HG02642 (cell line): ENCODE data around the gene GPR15.
"Not testable (repeated sequence)": the region's sequence is repeated elsewhere in the genome, so short reads cannot be mapped to it uniquely, and the experiment has no call there.

ENCODE experiments used
- ATAC-seq: cut with Tn5 transposase; IDR thresholded peaks from one replicate; pipeline ENCODE4 v1.9.1; 2021; ENCODE audit warnings: mild to moderate bottlenecking; ENCODE audit not compliant: unreplicated experiment, poor library complexity

Gene GPR15

DNA sequence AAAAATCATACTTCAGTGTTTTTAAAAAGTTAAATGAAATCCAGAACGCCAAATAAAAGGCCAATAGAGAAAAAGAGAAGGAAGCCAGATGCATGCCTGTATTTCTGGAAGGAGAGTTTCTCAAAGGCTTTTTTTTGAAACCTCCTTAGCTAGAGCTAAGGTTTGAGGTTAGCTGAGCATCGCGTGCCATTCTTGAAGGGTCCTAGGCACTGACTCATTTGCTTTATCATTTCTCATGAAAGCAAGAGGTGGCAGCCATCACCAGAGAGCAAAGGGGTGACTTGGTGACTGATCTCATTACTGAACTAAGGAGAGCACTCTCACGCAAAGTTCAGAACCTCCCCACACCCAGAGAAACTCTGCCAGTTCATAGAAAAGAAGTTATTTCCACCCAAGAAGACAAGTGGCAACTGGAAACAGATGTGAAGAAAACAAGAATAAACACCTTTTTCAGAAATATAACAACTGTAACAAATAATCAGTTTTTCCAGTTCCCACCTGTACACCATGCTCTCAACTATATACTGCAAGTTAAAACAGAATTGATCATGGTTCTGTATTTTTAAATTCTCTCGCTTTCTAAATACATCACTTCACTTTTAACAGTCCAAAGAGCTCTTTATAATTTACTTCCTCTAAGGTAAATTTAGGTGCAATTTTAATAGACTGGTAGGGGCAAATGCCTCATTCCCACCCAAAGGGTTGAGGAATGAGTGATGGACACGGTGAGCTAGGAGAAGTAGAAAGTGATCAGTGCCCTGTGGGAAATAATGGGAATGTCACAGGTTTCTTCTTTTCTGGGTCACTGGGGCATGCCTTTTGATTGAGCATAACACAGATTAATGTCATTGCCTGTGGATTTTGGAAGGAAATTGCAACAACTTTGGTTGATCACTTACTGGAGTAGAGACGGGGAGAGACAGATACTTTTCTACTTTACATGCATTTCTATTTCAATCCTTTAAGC, 24.7 kb downstream of the GPR15 start:
- peak; percentile 79 for ATAC-seq

DNA sequence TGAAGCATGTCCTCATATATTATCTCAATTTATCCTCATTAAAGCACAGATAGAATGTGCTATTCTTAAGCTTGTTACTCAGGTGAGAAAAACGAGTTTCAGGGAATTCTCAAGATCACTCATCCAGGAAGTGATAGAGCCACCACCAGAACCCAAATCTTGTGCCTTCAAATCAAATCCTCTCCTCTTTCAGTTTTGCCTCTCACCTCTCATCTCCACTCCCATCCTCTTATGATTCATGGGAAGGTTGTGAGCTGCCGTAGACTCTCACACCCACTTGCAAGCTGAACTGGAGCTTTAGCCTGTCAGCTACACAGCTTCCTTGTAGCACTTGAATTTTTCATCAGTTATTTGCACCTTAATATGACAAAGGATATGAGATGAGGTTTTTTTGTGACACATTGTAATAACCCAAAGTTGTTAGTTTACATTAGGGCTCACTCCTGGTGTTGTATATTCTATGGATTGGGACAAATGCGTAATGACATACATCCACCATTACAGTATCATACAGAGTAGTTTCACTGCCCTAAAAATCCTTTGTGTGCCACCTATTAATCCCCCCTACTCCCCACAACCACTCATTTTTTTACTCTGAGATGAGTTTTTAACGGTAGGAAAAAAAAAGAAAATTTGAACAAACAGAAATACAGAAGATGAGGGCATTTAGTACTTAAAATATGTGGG, 25.7 kb downstream of the GPR15 start:
- ATAC-seq = no peak

DNA sequence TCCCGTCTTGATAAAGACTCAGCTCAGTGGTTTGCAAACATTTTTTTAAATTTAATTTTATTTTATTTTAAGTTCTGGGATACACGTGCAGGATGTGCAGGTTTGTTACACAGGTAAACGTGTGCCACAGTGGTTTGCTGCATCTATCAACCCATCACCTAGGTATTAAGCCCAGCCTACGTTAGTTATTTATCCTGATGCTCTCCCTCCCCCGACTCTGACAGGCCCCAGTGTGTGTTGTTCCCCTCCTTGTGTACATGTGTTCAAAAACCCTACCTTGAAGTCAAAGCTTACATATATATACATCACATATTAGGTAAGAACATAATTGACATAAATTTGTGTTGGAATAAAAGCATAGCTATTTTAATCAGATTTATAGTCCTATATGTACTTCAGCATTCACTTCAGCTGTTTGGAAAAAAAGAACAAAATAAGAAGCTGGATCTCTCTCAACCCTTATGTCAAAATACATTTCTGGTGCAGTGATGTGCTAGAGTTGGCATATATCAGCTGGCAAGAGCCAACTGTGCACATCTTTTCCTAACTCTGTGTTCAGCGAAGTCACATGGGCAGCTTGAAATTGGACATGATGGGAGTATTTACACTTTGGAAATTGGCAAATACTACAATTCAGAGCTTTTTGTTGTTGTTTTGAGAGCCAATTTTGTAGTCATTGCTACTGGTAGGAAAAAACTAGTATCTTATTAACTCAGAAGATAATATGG, 26.5 kb downstream of the GPR15 start:
- ATAC-seq = no peak

DNA sequence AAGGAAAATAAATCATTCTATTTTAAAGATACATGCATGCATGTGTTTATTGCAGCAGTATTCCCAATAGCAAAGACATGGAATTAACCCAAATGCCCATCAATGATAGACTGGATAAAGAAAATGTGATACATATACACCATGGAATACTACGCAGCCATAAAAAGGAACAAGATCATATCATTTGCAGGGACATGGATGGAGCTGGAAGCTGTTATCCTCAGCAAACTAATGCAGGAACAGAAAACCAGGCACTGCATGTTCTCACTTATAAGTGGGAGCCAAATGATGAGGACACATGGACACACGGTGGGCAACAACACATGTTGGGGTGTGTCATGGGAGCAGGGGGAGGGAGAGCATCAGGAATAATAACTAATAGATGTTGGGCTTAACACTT, 28.0 kb downstream of the GPR15 start:
- ATAC-seq = not testable (repeated sequence)

DNA sequence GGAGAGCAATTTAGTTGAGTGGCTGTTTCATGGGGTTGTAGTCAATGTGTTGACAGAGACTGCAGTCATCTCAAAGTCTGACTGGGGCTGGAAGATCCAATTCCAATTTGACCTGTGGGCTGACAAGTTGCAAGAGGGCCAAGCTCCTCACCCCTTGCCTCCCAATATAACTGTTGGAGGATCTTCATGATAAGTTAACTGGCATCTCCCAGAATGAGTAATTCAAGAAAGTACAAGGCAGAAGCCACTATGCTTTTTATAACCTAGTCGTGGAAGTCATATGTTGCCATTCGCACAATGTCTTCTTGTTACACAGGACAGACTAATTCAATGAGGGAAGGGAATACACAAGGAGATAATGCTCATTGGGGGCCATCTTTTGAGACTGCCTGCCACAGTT, 29.1 kb downstream of the GPR15 start:
- ATAC-seq = no peak

DNA sequence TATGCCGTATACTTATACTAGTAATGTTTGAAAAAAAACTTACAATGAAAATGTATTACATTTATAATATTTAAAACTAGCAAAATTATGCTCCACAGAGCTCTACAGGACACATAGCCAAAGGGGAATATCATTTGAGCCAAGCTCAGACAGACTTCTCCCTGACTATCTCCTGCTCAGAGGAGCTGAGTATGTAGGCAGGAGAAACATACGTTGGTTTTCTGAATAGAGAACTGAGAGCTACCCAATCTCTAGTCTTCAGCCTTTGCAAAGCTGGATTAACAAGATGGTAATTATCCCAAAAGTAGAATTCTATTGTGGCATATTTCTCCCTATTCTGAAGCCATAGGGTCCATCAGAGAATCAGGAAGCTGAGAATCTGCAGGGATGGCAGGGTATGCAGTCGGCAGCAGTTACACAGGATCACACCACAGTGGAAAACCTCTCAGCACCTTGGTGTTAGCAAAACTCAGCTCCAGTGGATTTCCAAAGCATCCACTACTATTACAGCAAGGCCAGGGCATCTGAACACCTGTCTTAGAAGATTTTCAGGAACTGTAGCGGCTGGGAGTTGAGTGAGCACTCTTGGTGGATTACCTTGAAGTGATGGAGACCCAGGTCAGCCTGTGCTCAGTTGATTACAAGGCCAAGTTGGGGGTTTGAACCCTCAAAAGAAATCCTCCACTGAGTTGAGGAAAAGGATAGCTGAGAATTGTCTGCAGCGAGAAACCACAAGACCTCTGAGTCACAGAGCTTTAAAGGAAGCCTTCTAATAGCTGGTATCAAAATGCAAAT, 30.1 kb downstream of the GPR15 start:
- ATAC-seq = no peak

DNA sequence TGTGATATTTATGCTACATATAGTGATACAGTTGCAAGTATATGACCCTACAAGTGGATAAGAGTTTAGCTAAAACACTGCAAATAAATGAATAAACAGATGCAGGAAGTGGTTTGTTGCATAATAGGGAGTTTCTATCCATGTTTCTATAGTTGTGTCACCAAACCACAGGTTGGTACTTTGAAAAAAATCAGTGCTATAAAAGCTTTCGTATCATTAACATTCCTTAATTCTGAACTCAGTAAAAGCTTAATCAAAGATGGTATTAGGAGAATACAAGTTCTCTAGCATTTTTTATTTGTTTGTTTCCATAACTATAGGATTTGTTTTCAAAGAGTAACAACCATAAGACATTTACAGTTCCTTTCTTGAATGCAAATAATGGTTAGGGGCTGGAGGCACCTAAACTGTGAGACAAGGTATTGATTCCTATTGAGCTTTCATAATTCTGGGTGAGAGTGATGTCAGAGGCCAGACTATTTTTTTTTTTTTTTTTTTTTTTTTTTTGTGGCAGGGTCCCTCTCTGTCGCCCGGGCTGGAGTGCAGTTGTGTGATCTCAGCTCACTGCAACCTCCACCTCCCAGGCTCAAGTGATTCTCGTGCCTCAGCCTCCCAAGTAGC, 32.0 kb downstream of the GPR15 start:
- ATAC-seq = peak; percentile 59

DNA sequence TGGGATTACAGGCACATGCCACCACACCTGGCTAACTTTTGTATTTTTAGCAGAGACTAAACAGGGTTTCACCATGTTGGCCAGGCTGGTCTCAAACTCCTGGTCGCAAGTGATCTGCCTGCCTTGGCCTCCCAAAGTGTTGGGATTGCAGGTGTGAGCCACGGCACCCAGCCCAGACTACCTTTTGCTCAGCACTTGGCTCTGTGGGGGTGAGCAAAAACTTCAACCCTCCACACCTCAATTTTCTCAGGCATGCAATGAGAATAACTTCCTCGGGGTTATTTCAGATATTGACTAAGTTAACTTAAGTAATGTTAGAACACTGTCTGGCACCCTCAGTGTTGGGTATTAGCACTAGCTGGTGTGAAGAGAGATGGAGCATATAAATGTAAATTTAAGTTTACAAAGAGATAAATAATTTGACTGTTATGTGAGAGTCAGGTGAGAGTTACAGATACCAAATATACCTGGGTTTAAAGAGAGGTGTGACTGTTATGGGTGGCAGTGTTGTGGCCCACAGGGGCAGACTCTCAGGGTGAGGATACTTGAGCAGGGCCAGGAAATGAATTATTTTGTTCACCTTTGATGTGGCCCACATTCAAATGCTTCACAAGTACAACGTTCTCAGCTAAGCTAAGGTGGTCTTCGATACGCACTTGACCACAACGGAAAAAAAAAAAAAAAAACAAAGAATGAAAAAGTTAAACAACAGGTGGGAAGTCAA, 32.7 kb downstream of the GPR15 start:
- peak; percentile 19 for ATAC-seq

DNA sequence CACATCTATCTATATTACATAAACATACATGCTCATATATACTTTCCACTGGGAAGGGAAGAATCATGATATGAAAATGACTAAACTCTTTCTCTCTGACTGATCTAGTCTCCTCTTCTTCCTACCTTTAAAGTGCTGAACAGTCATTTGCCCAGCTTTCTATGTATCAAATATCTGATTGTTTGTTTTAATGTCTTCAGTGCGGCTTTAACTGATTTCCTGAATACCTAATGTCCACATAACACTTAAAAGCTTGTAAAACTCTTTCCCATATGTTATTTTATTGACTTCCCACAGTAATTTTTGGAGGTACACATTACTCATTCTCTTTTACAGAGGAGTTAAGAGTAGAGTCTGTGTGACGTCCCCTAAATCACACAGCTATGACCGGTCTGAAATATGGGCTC, 33.5 kb downstream of the GPR15 start:
- no peak for ATAC-seq

DNA sequence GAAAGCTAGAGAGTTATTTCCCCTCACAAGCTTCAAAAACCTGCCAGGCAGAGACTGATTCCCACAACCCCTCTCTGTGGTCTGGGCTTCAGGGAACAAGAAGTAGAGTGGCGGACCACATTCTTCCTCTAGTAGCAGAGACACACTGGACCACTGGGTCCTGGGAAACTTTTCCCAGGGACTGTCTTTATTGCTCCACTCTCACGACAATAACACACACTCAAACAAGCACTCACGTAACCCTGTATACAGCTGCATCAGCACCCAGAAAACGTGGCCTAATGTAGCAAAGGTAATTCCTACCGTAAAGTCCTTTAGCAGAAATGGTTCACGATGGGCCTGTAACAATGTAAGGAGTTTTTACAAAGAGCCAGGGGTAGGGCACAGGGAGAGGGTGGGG, 34.1 kb downstream of the GPR15 start:
- ATAC-seq = no peak

DNA sequence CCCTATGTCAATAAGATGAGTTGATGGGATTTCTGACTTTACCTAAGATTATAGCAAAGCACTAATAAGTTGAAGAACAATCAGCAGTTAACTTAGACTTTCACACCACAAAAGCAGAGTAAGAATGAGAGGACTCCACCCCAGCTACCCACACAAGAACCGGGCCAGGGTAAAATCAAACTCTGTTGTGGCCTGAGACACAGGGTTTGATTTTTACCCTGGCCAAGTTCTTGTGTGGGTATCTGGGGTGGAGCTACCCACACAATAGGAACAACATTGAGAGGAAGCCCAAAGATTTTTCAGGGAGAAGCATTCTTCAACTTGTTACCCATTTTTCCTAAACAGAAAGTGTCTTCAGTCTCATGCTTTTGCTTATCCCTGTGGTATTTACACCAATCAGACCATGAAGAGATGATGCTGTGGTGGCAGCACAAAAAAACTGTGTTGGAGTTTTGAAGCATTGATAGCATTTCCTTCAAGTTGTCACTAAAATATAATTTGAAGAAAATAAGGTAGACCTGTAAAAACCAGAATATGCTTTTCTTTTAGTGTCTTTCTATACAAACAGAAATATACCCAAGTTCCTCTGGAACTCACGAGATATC, 36.0 kb downstream of the GPR15 start:
- ATAC-seq = peak; percentile 35

DNA sequence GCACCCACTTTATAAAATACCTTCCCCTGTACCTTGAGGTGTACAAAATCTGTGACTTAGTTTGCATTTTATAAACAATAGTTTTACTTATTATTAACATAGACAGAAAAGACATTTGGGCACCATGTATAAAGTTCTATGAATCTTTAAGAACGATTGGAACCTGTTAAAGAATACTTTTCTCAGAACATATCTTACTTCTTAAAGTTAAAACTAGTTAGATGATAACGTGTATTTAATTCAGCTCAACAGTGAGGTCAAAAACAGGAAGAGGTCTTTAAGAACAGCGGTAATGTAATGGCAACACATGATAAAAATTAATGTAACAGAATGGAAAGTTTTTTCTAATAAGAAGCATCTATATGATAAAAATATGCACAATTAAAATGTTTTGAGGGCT, 36.6 kb downstream of the GPR15 start:
- no peak for ATAC-seq

DNA sequence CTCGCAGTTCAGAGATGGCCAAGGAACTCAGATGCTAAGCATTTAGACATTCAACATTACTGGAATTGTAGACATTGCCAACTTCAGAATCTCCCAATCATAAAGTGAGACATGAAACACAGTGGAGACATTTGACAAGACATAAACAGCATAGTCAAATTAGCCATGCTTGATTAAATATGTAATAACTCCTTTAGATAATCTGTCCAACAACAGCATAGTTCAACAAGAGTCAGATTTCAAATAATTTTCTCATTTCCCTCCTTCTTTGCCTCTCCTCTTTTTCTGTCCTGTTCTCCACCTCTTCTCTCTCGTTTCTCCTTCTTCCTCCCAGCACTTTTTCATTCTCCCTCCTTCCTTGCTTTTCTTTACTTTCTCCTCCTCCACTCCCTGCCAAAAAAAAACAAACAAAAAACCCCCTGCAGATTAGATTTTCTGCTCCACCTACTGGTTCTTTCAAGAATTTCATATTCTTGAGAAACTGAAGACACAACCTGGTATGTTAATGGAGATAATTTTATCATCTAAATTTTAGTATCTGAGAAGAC, 41.5 kb downstream of the GPR15 start:
- ATAC-seq = peak; percentile 61

DNA sequence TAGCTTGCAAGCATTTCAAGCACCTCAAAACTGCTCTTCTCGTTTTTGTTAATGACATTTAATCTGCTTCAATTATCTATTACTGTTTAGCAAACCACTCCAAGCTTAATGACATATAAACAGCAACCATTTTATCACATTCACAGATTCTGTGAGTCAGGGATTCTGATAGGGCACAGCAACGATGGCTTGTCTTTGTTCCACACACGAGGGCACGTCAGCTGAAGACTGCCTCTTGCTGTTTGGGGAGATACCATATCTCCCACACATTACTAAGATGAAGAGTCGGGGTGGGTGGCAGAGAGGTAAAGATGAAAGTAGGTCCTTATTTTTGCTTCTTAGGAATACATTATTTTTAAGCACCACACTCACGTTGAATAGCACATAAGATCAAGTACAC, 42.4 kb downstream of the GPR15 start:
- ATAC-seq = peak; percentile 55

DNA sequence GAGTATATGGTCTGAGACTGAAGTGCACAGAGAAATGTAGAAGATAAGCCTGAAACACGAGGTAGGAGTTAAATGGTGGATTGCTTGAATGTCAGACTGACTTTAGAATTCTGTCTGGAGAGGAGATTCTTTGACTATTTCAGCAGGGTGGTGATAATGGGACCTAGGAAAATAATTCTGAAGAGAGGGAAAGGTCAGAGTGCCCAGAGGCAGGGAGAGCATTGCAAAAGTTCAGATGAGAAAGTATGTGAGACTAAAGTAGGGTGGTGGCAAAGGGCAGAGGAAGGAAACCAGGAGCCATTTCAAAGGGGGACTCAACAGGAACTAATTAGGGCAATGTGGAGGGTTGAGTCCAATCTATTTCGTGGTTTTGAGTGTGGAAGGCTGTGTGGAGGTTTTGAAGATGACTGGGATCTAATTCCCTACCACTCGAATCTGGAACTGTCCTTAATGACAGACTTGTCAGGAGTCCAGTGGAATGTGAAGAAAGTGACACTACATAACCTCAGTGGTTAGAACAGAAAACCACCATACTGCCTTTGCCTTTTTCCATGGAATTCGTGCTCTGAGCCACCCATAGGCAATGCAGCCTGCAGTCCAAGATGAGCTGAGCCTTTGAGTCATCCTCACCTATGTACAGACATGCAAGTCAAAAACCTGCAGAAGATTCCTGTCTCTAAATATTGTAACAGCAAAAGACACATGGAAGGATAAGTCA, 45.6 kb downstream of the GPR15 start:
- no peak for ATAC-seq

DNA sequence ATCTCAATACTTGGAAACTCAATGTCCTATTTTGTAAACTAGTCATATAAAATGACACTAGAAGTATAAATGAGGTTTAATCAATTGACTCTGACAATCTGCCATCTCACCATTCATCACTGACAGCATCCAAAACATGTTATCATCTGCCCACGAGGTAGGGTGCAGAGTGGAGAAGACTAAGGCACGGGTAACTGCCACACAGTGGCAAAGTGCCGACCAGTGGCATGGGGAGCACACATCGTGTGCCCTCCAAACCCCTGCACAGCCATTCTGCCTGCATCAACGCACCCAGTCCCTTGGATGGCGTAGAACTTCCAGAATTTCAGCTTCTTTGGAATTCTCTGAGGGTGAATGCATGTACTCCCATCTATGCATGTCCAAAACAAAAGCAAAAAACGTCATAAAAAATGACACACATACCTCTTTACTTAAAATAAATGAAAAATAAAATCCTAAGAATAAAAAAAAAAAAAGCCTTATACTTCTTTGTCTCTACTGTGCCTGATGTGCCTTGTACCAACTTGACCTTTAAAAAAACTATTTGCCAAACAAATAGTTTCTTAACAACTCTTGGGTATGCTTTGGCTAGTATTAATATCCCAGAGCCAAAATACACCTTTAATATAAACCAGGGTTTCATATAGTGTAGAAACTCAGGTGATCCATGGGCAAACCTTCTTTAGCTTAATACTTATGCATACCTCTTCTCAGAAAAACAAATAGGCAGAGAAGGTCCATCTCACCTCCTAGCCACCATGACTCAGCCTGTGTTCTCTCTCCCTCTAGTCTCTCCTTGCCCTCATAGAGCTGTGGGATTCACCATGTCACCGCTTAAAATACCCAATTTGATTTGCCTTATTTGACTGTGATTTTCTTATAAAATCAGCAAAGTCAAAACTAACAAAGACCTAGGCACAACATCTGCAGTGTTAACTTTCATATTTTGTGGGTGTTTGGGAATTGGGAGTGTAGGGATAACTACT, 48.9 kb downstream of the GPR15 start:
- ATAC-seq = no peak

DNA sequence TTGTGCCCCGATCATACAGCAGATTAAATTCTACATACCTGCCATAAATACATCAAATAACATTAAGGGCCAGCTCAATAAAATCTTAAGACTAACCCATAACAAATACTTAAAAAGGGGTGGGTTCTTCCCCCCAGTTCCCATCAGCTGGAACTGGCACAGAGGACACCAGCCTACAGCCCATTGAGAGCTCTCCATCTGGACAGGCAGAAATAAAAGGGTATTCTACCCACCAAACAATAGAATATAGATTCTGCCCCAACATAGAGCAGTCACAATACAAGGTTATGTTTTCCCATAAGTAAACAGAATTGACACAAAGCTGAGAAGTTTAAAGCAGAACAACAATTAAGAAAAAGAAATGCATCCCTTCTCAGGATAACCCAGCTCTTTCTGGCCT, 49.7 kb downstream of the GPR15 start:
- no peak for ATAC-seq
